ENCODE results near the gene NKG7.
"Not testable (repeated sequence)": the region's sequence is repeated elsewhere in the genome, so short reads cannot be mapped to it uniquely, and the experiment has no call there.

NKG7 gene, protein sequence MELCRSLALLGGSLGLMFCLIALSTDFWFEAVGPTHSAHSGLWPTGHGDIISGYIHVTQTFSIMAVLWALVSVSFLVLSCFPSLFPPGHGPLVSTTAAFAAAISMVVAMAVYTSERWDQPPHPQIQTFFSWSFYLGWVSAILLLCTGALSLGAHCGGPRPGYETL

DNA sequence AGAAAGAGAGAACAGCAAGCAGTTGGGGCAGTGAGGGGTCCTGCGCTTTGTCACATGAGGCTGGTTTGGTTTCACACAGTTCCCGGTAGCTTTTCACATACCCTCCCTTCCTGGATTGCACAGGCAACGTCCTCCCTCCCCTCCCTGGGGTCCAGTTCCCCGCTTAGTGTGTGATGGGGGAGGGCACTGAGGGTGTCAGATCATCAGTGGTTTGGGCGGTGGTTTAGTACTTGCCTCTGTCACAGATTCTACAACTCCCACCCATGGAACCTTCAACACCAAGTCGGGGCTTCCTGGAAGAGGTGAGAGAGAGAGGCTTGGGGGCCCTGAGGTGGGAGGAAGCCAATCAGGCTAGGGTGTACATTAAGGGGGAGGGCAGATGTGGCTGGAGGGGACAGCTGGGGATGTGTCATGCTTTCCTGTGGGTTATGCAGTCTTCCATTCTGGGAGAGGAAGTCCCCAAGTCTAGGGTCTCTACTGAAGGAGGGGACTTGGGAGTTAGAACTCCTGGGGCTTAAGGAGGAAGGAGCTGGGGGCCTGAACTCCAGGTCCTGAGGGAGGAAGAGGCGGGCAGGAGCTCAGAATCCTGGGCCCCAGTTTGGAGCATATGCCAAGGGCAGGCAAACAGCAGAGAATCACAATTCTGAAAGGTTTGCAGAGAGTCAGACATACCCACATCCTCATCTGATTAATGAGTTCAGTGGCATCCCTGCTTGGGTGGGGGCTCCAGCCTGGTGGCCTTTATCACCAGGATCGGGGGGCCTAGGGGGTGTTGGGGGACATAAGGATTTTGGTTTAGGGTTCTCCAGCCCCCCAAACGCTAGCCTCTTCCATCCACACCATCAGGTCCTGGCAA, at the start of gene NKG7:
NKG7 (minus strand) TSS at position 6 of the 856 bp plus-strand sequence. CDS start 119 bp downstream, outside the sequence.
- no peak for DNase-seq

DNA sequence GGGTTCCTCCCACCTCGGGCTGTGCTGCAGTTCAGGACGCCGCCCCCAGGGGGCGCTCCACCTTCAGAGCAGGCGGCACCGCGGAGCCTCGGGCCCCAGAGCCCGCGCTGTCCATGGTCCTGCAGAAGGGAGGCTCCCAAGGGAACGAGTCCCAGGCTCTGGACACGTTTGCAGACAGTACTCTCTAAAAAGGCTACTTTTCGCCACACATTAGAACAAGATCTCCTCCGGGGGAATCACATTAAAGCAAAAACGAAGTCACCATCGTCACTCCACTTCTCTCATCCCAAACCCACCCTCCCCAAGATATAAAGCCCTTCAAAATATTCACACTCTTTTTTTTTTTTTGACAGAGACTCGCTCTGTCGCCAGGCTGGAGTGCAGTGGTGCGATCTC, 49.6 kb upstream of the NKG7 start:
- no peak for DNase-seq

DNA sequence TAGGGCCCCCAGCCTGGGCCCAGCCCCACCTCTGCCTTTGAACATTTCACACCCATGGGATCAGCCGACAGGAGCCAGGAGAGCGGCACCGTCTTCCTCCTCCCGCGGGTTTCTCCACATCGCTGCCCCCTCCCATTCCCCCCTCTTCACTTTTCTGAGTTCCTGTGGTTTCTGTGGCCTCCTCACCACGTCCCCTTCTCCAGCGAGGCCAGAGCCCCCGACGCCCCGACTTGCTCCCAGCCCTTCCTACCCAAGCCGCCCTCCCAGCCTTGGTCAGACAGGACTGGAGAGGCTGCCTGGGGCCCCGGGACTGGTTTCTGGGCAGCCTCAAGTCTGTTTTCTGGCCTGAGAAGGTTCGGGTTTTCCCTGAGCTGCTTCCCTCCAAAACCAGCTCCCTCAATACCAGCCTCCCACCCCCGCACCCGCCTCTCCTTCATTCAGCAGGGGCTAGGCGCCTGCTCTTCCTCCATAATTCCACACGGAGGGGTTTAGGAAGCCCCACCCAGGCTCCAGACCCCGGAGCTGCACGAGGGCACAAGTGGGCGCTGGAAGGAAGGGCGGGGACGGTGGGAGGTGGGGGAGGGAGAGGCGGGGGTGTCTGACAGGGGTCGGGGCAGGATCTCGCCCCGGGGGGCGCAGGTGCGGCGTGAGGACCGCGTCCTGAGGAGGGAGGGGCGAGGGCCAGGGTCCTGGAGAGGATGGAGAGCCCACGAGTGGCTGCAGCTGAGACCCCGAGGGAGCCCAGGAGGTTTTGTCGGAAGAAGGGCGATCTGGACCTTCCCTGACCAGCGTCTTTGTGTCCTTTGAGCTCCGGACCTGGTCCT, 49.0 kb upstream of the NKG7 start:
- DNase-seq, result no peak

DNA sequence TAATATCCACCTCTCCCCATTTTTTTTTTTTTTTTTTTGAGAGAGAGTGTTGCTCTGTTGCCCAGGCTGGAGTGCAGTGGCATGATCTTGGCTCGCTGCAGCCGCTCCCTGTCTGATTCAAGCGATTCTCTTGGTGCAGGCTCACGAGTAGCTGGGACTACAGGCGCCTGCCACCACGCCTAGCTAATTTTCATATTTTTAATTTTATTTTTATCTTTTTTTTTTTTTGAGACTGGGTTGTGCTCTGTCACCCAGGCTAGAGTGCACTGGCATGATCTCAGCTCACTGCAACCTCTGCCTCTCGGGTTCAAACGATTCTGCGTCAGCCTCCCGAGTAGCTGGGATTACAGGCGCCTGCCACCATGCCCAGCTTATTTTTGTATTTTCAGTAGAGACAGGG, 48.1 kb upstream of the NKG7 start:
- DNase-seq, result not testable (repeated sequence)

DNA sequence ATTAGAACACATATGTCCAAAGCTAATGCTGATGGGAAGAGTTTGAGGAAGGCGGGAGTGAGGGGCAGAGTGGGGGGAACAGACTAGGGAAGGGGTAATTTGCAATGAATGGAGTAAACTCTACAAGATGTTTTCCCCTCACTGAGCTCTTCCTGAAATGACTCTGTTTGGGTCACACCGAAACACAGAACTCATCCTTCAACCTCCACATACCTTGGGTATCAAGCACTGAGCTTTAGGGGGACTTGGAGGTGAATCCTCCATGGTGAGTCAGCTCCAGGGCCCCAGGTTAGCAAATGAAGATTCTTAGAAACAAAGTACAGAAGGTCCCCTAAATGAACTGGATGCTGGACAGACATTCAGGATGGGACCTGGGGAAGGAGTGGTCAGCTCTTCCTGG, 46.3 kb upstream of the NKG7 start:
- no peak for DNase-seq

DNA sequence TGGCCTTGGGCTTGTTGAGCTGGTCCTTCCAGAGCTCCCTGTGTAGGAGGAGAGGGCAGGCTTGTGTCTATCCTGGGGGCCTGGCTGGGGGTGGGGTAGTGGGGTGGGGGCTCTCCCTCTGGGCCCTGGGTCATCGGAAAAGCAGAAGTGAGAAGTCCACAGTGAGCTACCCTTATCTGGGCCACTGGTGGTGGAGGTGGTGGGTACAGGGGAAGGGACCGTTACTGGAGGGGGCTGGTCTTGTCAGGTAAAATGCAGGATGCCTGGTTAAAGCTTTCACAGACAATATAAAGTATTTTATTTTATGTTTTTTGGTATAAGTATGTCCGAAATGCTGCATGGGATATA, 45.3 kb upstream of the NKG7 start:
- no peak for DNase-seq

DNA sequence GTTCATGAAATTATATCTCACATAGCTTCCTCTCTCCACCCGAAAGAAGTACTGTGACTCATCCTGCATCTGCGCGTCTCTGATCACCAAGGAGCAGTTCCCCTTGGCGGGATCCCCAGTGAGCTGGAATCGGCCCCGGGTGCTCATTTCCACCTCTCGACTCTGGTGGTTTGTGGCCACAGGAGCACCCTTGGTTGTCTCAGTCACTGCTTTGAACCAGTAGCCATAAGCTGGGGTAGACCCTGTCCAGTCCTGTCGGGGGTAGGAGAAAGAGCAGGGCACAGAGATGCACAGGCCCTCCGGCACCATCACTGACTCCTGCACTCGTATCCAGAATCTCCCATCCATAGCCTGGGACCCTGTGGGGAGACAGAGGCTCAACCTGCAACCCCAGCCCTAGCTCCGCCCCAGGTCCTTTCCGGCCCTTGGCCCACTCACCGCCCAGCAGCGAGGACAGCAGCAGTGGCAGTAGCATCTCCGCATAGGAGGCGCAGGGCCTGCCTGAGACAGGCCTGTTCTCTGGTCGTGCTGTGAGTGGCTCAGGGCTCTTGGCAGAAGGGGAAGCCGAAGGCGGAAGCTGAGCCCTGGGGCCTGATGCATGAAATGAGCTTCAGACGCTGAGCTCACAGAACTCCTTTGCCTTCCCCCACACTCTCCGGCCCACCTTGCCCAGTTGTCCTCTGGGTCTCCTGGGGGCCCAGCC, 44.8 kb upstream of the NKG7 start, which contains the start of gene SIGLEC10:
SIGLEC10 (minus strand) TSS at position 536 of the 703 bp plus-strand sequence; CDS start at position 475, 61 bp downstream.
- no peak for DNase-seq

DNA sequence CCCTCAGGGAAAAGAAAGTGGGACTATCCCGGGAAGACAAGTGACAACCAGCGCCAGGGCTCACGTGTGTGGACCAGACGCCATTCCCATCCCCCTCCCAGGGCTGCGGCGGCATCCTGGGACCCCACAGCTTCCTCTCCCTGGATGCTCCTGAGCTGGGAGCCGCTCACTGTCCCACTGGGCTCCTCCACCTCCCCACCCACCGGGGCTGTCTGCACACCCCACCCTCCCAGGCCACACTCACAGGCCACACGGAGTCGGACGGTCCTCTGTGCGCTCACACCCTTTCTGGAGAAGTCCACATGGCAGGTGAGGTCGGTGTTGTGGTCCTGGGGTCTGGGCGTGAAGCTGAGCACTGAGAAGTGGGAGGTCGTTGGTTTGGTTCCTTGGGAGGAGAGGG, 44.0 kb upstream of the NKG7 start:
- DNase-seq, result not testable (repeated sequence)

DNA sequence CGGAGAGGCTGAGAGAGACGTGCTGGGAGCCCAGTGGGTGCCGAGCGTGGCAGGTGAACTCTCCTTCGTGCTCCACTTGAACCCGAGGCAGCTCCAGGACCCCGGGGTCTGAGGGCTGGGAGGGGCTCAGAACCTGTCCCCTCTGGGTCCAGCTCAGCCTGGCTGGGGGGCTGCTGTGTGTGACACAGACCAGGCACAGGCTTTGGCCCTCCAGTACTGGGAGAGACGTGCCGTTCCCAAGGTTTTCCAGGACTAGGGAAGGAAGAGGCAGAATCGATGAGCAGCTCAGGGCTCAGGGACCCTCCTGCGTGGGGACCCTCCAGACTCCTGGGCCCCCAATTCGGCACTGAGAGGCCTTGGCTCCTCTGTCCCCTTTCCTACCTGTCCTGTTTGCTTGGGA, 42.7 kb upstream of the NKG7 start:
- no peak for DNase-seq

DNA sequence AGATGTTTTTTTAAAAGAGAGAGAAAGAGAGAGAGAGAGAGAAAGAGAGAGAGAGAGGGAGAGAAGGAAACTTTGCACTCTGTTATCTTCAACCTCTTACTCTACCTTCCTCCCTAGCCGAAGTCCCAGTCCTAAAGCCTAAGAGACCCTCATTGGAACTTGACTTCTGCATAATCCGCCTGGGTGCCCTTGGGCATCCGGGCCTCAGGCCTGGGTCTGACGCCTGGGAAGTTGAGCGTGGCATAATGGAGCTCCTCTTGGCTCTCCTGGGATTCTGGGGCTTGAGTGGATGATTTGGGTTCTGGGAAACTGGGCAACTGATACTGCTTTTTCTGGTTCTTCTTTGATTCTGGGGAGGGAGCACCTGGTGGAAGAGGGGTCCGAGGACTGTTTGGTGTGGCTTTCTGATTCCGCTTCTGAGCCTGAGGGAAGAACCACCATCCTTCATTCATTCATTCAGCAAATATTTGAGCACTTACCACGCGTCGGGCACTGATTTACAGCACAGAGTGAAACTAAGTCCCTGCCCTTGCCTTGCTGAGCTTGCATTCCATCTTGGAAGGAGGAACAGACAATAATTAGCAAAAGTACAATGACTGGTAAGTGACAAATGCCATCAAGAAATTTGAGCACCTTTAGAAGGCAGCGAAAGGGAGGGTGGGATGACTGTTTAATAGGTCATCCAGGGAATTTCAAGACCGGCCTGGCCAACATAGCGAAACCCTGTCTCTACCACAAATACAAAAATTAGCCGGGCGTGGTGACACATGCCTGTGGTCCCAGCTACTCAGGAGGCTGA, 38.7 kb upstream of the NKG7 start:
- no peak for DNase-seq

DNA sequence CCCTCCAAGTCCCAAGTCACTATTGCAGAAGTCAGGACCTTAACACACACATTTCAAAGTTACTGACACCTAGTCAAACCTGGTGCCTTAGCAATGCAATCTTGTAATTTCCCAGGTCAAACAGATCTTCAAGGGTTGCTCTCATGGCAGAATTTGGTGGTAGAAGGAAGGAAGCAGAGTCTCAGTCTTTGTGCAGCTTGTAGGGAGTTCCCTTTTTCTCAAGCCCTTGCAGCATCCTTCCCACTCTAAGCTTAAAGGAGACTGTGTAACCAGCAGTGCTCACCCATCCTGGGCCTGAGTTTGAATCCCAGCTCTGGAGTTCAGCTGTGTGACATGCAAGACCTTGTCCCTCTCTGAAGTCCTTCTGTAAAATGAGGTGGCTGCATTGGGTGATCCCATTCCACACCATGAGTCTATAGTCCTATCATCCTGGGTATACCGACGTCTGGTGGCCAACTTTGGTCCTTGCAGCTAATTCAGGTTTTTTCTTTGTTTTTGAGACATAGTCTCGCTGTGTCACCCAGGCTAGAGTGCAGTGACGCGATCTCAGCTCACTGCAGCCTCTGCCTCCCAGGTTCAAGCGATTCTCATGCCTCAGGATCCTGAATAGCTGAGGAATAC, 35.2 kb upstream of the NKG7 start:
- DNase-seq, result no peak

DNA sequence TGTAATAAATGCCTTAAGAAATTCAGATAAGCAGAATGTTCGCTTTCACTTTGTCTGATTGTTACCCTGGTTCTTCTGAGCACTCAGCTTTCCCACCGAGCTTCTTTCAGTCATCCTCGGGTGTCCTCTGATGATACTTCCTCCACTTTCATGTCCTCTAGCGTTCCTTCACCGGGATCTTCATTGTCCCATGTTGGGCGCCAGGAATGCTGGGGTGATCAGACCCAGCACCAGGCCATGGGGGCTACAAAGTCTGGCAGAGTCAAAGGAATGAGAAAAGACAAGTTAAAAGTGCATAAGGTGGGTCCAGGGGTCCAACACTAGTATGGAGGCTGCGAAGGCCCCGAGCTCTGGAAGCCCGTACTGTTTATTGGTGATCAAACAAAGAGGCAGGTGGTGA, 29.7 kb upstream of the NKG7 start:
- no peak for DNase-seq

DNA sequence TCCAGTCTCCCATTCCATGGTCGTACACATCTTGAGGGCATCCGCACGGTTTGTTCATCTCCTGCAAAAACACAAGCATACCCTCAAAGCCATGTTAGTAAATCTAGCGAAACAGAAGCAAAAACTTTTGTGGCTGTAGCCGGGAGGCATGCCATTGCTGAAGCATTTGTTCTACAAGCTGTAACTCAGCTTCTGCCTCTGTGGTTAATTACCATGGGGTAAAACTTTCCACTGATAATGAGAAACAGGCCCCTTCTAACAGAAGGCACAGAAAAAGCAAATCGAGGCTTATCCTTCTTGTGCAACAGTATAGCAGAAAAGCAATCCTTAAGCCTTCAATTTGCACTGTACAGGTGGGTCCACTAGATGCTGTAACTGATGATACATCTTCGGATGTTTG, 27.5 kb upstream of the NKG7 start:
- not testable (repeated sequence) for DNase-seq

DNA sequence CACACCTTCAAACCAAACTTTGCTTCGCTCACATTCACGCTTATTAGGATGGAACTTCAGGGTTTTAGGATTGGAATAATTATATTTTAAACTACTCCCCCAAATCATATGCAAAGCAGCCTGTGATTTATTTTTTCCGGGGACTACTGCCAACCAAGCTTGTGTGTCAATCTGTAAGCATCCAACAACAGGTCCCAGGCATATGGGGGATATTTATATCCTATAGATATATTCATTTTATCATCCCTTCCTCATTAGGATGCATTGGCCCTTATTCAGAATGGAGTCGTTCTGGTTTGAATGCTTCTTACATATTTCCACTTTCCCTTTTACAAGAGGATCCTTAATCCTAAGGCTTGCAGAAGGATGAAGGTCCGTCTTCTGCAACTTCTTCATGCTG, 26.8 kb upstream of the NKG7 start:
- no peak for DNase-seq

DNA sequence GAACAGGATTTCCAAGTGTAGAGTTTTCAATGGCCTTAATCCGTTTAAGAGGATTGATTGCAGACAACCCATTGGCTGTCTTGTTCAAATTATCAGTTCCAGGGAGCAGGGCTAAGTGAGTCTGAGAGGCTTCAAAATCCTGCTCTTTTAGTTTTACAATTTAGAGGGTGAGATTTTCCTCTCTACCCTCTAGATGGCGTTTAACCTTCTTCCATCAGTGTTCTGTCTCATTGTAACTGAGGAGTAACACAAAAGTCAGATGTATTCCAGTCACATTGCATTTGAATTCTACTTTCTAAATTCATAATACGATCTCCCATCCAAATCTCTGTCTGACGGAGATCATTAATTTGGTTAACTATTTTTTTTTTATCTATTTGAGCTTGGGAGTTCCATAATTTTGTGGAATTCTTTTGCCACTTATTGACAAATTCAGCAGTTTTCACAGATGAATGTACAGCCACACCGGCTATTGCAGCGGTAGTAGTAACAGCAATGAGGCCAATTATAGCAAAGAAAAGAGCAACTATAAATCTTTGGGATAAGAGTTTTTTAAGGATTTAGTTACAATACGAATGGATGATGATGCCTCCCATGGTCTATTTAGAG, 25.7 kb upstream of the NKG7 start:
- no peak for DNase-seq

DNA sequence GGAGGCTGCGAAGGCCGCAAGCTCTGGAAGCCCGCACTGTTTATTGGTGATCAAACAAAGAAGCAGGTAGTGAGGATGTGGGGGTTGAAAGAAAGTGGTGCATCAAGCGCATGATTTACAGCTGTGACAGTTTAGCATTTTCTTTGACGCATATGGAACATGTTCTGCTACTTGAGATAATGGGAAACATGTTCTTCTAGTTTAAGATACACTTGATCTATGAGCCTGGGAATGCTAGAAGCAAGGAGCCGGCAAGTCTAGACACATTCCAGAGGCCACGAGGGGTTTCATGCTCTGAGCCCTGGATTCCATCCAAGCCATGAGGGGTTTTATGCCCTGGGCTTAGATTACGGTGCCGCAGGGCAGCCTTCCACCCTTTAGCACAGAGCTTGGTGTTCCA, 25.0 kb upstream of the NKG7 start:
- not testable (repeated sequence) for DNase-seq

DNA sequence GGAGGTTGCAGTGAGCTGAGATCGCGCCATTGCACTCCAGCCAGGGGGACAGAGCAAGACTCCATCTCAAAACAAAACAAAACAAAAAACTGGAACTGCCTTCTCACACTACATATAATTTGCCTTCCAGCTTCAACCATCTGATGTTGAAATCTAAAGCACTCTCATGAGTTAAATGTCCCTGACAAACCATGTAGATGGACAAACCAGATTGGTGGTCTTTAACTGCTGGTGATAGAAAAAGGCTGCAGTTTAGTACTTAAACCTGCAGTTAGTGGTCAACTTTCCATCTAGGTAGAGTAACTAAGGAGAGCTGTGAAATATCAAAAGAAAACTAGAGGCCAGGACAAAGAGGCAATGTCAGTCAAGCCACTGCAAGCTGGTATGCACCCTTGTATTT, 23.7 kb upstream of the NKG7 start:
- DNase-seq, result no peak

DNA sequence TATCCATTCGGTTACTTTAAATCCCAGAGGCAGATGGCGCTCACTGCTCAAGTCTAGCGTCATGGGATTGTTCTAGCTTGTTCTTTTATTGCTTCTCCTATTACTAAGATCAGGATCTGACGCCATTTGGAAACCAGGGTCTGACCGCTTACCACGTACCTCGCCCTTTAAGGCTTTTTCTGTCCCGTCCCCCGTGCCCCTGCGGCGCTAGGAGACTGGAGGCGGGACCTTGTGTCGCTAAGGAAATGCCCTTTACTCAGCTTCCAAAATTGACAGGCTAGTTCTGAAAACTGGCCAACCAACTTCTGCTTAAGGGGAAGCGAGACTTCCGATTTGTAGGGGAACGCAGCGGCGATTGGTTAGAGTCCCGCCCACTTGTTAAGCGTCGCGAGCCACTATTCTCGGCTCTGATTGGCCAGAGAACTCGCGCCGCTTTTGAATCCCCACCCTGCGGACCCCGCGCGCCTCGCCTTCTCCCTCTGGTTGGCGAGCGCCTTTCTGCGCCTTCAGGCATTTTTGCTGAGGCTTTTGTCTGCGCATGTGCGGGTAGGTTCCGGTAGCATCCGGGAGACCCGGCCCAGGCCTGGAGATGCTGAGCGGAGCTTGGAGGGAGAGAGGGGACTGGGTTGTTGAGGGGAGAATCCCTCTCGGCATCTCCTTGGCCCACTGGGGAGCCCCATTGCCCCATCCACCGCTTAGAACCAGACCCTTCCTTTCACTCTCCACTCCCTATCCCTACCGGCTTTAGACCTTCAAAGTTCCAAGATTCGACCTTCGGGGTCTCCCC, 21.8 kb upstream of the NKG7 start:
- no peak for DNase-seq

DNA sequence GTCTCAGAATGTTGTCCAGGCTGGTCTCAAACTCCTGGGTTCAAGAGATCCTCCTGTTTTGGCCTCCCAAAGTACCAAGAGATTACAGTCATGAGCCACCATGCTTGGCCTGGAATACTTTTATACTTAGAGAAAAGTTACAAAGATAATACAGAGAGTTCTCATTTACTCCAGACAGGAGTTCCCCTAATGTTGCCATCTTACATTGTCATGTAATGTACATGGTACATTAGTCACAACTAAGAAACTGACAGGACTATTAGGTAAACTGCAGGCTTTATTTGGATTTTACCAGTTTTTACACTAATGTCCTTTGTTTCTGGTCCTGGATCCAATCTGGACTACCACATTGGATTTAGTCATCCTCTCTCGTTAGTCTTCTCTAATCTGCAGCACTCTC, 20.2 kb upstream of the NKG7 start:
- DNase-seq, result no peak

DNA sequence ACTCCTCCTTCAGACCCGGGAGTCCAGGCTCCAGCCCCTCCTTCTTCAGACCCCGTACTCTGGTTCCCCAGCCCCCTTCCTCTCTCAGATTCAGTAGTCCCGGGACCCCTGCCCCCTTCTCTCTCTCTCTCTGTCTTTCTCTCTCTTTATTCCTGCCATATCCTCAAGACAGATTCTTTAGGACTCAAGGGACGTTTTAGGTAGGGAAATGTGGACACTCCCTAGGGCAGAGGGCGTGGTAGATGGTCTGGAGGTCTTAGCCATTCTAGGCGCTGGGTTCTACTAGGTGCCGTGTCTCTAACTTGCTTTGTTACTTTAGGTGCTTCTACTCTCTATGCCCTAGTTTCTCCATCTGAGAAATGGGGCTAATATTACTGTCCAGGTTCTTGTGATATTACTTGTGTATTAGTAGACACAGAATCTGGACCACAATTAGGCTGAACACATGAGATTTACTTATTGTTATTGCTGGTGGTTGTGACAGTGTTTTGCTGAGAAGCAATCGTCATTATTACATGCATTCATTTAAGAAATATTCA, 18.7 kb upstream of the NKG7 start:
- no peak for DNase-seq

Measured in NCI-H1694 (cell line).